Epithelial cell of proximal tubule (primary cell): ENCODE results near the gene ERCC6L2. TPM values are rescaled to one million over a fixed set of nuclear protein-coding genes. Genes with fewer than 3 reads are reported as not detected.

ENCODE experiments used
- DNase-seq: peaks from one replicate; pipeline ENCODE4 v3.0.0-alpha.2; 2011; ENCODE audit warnings: low read depth
- H3K4me3 ChIP-seq: 2 replicates; pipeline ENCODE4 v1.5.1; 2011; ENCODE audit warnings: low read depth, mild to moderate bottlenecking, low read length
- CTCF ChIP-seq: conservative IDR thresholded peaks from 2 replicates; pipeline ENCODE4 v1.5.1; 2012; ENCODE audit warnings: low read depth, mild to moderate bottlenecking, low read length
- total RNA-seq: library from RNA; depleted of rRNA; stranded (reverse); fragments of >200 nt; gene quantifications from 2 replicates; pipeline ENCODE4 v1.2.3, GENCODE V29; 2015

Gene ERCC6L2
- total RNA-seq, 1 donor from 2014 or later: 60.0 TPM

GRCh38 chr9:95852059-95853032, 23.1 kb upstream of the ERCC6L2 start:
- DNase-seq: peak; percentile 61
- no peak for TF ChIP-seq CTCF
- H3K4me3 ChIP-seq: no peak overlapping the region

GRCh38 chr9:95854386-95855020, 21.0 kb upstream of the ERCC6L2 start:
- no peak overlapping the region for H3K4me3 ChIP-seq
- no peak for TF ChIP-seq CTCF
- no peak for DNase-seq

GRCh38 chr9:95855961-95856360, 19.5 kb upstream of the ERCC6L2 start:
- H3K4me3 ChIP-seq: no peak overlapping the region
- no peak for TF ChIP-seq CTCF
- DNase-seq: no peak

- no peak for DNase-seq
- TF ChIP-seq CTCF: no peak
- no peak overlapping the region for H3K4me3 ChIP-seq
These were observed 18.4 kb upstream of the ERCC6L2 start for GRCh38 chr9:95857124-95857523.

- TF ChIP-seq CTCF: no peak
These were observed 17.6 kb upstream of the ERCC6L2 start for GRCh38 chr9:95857896-95858295.

GRCh38 chr9:95862343-95862742, 13.1 kb upstream of the ERCC6L2 start:
- H3K4me3 ChIP-seq: no peak overlapping the region
- TF ChIP-seq CTCF: no peak
- no peak for DNase-seq

More at GRCh38 chr9:95857896-95858295, 17.6 kb upstream of the ERCC6L2 start:
- H3K4me3 ChIP-seq: no peak overlapping the region
- no peak for DNase-seq
